PFSK-1 (cell line): ENCODE measurements around the gene SUPT5H.

ENCODE experiments used
- POLR2AphosphoS5 ChIP-seq: IDR thresholded peaks from 2 replicates; pipeline ENCODE4 v1.6.1; 2012; ENCODE audit warnings: low read depth, mild to moderate bottlenecking, control low read depth, low read length, moderate library complexity
- SIN3A ChIP-seq: IDR thresholded peaks from 2 replicates; pipeline ENCODE4 v1.6.1; 2012; ENCODE audit warnings: mild to moderate bottlenecking, low read length, moderate library complexity, borderline replicate concordance; ENCODE audit not compliant: insufficient read depth

DNA sequence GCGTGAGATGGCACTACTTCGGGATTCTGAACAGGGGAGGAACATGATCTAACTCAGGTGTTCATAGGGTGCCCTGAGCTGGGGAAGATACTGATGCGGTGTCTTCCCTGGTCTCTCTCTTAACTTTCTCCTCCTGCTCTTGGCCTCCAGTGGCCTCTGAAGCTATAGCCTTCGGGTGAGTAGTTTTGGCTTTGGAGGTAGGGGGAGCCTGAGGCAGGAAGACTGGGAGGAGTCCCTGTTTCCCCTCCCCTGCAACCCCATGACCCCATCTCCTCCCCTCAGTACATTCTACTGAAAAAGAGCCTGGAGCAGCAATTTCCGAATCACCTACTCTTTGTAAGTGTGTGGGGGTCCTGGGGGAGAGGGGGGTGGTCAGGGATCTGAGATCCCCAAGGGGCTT, 73.1 kb downstream of the SUPT5H start:
- TF ChIP-seq POLR2AphosphoS5, result no peak
- TF ChIP-seq SIN3A, result no peak
